Left lung (tissue), 10 donors: ENCODE measurements around the gene PABPN1. TPM values are rescaled to one million over a fixed set of nuclear protein-coding genes. Genes with fewer than 3 reads are reported as not detected.
A peak's percentile ranks its signal among the peaks of the same experiment; 100 is the strongest.

Experiments used
- ATAC-seq: fragments of 200-7000 bp; cut with Tn5 transposase; one replicate; pipeline ENCODE4 v1.9.1; 2020; ENCODE audit warnings: moderate library complexity
- DNase-seq, 4 donors: peaks; one replicate each; pipeline ENCODE4 v3.0.0-alpha.2; 2013 to 2020
- H3K27ac ChIP-seq, 2 donors: fragments of 200-600 bp; sonication (generic) in 1 of 2; one replicate each; pipeline versions ENCODE4 v1.5.0 to v1.8.0; 2020 to 2021
- H3K27me3 ChIP-seq, 2 donors: fragments of 200-600 bp; sonication (generic) in 1 of 2; one replicate each; pipeline versions ENCODE4 v1.5.0 to v1.8.0; 2020 to 2021
- H3K36me3 ChIP-seq, 2 donors: fragments of 200-600 bp; sonication (generic) in 1 of 2; one replicate each; pipeline versions ENCODE4 v1.5.0 to v1.8.0; 2020 to 2021
- H3K4me1 ChIP-seq, 2 donors: fragments of 200-600 bp; one replicate each; pipeline ENCODE4 v1.8.0; 2021
- H3K4me3 ChIP-seq, 2 donors: fragments of 200-600 bp; sonication (generic) in 1 of 2; one replicate each; pipeline versions ENCODE4 v1.5.0 to v1.8.0; 2020 to 2021; ENCODE audit warnings: mild to moderate bottlenecking in 1 of 2
- H3K9me3 ChIP-seq, 2 donors: fragments of 200-600 bp; sonication (generic) in 1 of 2; one replicate each; pipeline versions ENCODE4 v1.5.0 to v1.8.0; 2020 to 2021
- intact Hi-C, 2 donors: fragments of 100-400 bp; cut with DNase I; formaldehyde crosslinking; loops; one replicate each; pipeline versions ENCODE4 v1.11.2 to v1.14.2; 2022
- polyA plus RNA-seq, 6 donors: library from polyadenylated mRNA; unstranded; fragments of 120-200 nt; gene quantifications; one replicate each; pipeline ENCODE4 v1.2.1, GENCODE V29; 2013; ENCODE audit not compliant: insufficient read length in 6 of 6
- total RNA-seq, 2 donors: library from RNA; stranded (reverse); fragmentation: NEBNext Ultra II Directional; extraction: Animal tissue kit (Norgen Biotek cat#: 25700); gene quantifications; one replicate each; pipeline ENCODE4 v1.2.1, GENCODE V29; 2021
- TF ChIP-seq, protein P1 (sequence below), 2 donors: fragments of 200-600 bp; sonication (generic) in 1 of 2; IDR thresholded peaks; one replicate each; pipeline versions ENCODE4 v1.5.0 to v1.8.0; 2021; ENCODE audit warnings: antibody characterized with exemption in 2 of 2
- donor health status: DM: no; HTN: yes; CAD: no.
- donor health status: DM: no; HTN: no; CAD: no.

PABPN1 gene
- total and polyA plus RNA-seq, 8 donors, result 119 to 256 (median 198) TPM

DNA sequence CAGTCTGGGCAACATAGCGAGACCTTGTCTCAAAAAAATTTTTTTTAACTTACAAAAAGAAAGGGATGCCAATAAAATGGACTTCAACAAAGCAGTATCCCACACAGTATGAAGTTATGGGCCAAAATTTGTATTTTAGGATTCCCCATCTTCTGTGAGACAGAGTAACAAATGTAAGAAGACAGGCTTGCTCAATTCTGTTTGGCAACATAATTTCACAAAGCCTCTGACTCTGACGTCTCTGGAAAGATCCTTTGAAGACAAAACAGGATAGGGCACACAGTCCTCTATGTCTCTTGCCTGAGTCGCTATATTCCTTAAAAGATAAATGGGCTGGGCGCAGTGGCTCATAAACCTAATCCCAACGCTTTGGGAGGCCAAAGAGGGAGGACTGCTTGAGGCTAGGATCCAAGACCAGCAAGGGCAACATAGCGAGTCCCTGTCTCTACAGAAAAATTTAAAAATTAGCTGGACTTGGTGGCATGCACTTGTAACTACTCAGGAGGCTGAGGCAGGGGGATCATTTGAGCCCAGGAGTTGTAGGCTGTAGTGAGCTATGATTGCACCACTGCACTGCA, 34.3 kb upstream of the PABPN1 start:
- Histone ChIP-seq H3K36me3 (peaks cover 0 to 6% of the 10 kb centered on the region in 2 donors), H3K27me3 (no peaks in the 10 kb centered on the region), H3K9me3 (no peaks in the 10 kb centered on the region), H3K4me1 (peaks cover 4 to 27% of the 10 kb centered on the region in 2 donors), H3K4me3 (peak overlapping the region; percentile 83 to 84), H3K27ac (peak overlapping the region; percentile 92 to 97)
- ATAC-seq, result no peak
- TF ChIP-seq, protein P1, sequence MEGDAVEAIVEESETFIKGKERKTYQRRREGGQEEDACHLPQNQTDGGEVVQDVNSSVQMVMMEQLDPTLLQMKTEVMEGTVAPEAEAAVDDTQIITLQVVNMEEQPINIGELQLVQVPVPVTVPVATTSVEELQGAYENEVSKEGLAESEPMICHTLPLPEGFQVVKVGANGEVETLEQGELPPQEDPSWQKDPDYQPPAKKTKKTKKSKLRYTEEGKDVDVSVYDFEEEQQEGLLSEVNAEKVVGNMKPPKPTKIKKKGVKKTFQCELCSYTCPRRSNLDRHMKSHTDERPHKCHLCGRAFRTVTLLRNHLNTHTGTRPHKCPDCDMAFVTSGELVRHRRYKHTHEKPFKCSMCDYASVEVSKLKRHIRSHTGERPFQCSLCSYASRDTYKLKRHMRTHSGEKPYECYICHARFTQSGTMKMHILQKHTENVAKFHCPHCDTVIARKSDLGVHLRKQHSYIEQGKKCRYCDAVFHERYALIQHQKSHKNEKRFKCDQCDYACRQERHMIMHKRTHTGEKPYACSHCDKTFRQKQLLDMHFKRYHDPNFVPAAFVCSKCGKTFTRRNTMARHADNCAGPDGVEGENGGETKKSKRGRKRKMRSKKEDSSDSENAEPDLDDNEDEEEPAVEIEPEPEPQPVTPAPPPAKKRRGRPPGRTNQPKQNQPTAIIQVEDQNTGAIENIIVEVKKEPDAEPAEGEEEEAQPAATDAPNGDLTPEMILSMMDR (IDR thresholded peaks at IDR 0.05), result no peak
- intact Hi-C loops, result no loop called here
- no peak for DNase-seq

DNA sequence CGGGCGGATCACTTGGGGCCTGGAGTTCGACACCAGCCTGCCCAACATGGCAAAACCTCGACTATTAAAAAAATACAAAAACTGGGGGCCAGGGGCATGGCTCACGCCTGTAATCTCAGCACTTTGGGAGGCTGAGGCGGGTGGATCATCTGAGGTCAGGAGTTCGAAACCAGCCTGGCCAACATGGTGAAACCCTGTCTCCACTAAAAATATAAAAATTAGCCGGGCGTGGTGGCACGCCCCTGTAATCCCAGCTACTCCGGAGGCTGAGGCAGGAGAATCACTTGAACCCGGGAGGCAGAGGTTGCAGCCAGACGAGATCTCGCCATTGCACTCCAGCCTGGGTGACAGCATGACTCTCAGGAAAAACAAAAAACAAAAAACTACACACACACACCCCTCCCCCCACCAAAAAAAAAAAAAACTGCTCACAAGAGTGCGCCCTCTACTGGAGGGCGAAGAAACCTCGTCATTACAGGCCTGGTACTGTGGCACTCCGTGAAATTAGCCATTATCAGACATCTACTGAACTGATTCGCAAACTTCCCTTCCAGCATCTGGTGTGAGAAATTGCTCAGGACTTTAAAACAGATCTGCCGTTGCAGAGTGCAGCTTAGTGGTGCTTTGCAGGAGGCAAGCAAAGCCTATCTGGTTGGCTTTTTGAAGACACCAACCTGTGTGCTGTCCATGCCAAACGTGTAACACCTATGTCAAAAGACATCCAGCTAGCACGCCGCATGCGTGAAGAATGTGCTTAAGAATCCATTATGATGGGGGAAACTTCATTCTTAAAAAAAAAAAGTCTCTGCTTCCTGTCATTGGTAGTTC, 26.3 kb upstream of the PABPN1 start:
- Histone ChIP-seq H3K4me1 (peaks cover under 1 to 32% of the 10 kb centered on the region in 2 donors), H3K36me3 (peaks cover 0 to 22% of the 10 kb centered on the region in 2 donors), H3K4me3 (no peak overlapping the region), H3K9me3 (no peaks in the 10 kb centered on the region), H3K27ac (no peak overlapping the region), H3K27me3 (no peaks in the 10 kb centered on the region)
- peak; percentile 87 for ATAC-seq
- TF ChIP-seq, protein P1 (IDR thresholded peaks at IDR 0.05), result peak; percentile 80 to 82
- DNase-seq, result peak in 1 of 4 donors; percentile 65
- intact Hi-C loops, result no loop called here

DNA sequence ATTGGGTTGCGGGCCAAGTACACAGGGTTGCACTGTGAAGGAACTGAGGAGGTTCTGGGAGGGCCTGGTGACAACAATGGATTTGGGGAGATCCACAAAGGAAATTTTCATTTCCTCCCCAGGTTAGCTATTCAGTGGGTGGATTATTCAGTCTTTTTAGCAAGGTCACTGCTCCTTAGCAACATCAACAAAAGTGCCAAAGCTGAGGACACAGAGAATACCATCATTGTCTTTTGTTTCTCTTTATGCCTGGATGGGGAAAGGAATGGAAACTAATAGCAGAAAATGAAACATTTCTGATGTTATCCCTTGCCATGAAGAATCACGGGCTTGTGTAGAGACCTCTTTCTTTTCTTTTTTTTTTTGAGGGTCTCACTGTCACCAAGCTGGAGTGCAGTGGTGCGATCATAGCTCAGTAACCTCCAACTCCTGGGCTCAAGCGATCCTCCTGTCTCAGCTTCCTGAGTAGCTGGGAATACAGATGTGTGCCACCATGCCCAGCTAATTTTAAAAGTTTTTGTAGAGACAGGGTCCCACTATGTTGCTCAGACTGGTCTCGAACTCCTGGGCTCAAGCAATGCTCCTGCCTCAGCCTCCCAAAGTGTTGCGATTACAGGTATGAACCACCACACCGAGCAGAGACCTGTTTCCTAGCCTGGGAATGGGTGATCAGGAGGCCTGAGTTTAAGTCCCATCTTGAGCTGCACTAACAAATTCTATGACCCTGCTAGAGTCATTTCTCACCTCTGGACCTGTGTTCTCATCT, 25.1 kb upstream of the PABPN1 start:
- peaks cover 0 to 22% of the 10 kb centered on the region in 2 donors for H3K36me3 ChIP-seq
- no peaks in the 10 kb centered on the region for H3K9me3 ChIP-seq
- intact Hi-C loops, result no loop called here
- ATAC-seq, result no peak
- no peak overlapping the region for H3K4me3 ChIP-seq
- H3K27ac ChIP-seq, result no peak overlapping the region
- peaks cover 9 to 38% of the 10 kb centered on the region in 2 donors for H3K4me1 ChIP-seq
- no peak for DNase-seq
- TF ChIP-seq, protein P1 (IDR thresholded peaks at IDR 0.05), result no peak
- H3K27me3 ChIP-seq, result no peaks in the 10 kb centered on the region

DNA sequence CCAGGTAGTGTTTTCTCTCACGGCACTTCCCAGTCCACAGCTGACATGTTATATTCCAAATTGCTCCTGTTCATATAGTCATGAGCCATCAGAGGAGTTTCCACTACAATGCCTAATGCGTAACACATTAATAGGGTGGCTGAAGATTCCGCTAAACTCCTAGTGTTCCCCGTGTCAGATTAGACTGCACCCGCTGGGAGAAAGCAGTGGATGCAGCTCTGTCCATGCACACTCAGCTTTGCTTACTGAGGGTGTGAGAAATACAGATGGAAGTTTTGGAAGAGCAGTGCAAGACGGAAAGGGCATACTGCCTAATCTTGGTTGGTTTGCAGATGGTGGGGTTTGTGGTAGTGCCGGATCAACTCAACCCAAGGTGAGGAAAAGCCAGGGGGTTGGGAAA, 24.2 kb upstream of the PABPN1 start:
- DNase-seq, result no peak
- H3K9me3 ChIP-seq, result no peaks in the 10 kb centered on the region
- peaks cover 0 to 22% of the 10 kb centered on the region in 2 donors for H3K36me3 ChIP-seq
- peaks cover 9 to 38% of the 10 kb centered on the region in 2 donors for H3K4me1 ChIP-seq
- ATAC-seq, result no peak
- intact Hi-C loops, result no loop called here
- no peaks in the 10 kb centered on the region for H3K27me3 ChIP-seq
- TF ChIP-seq, protein P1 (IDR thresholded peaks at IDR 0.05), result no peak
- no peak overlapping the region for H3K4me3 ChIP-seq
- H3K27ac ChIP-seq, result no peak overlapping the region
